ENCODE results near the gene C9orf85. TPM values are rescaled to one million over a fixed set of nuclear protein-coding genes. Genes with fewer than 3 reads are reported as not detected.

C9orf85 gene
- total RNA-seq, 1 donor from 2014 or later: 11.1 TPM

- Mint-ChIP-seq H3K4me3 (ENCODE audit: unreplicated experiment) (no peak overlapping the region), H3K27ac (ENCODE audit: unreplicated experiment) (no peak overlapping the region)
These were observed 34.6 kb upstream of the C9orf85 start for GRCh38 chr9:71876829-71877228.

GRCh38 chr9:71878327-71879274 is 32.8 kb upstream of the C9orf85 start:
- H3K36me3 Mint-ChIP-seq (ENCODE audit: unreplicated experiment): peaks cover 11% of the 10 kb centered on the region
- TF ChIP-seq CTCF (IDR thresholded peaks at IDR 0.05; ENCODE audit: partially characterized antibody, unreplicated experiment): no peak

More at GRCh38 chr9:71876829-71877228, 34.6 kb upstream of the C9orf85 start:
- Mint-ChIP-seq H3K4me1 (ENCODE audit: low read depth, unreplicated experiment) (peaks cover 4% of the 10 kb centered on the region), H3K9me3 (ENCODE audit: unreplicated experiment) (peaks cover 7% of the 10 kb centered on the region), H3K27me3 (ENCODE audit: unreplicated experiment) (no peaks in the 10 kb centered on the region), H3K36me3 (ENCODE audit: unreplicated experiment) (peaks cover 6% of the 10 kb centered on the region)
- DNase-seq: no peak
- TF ChIP-seq CTCF (IDR thresholded peaks at IDR 0.05; ENCODE audit: partially characterized antibody, unreplicated experiment): no peak

GRCh38 chr9:71879644-71880174 is 31.7 kb upstream of the C9orf85 start:
- no peak overlapping the region for H3K4me3 Mint-ChIP-seq (ENCODE audit: unreplicated experiment)
- H3K4me1 Mint-ChIP-seq (ENCODE audit: low read depth, unreplicated experiment): peaks cover 4% of the 10 kb centered on the region
- peaks cover 2% of the 10 kb centered on the region for H3K27me3 Mint-ChIP-seq (ENCODE audit: unreplicated experiment)
- peaks cover 22% of the 10 kb centered on the region for H3K36me3 Mint-ChIP-seq (ENCODE audit: unreplicated experiment)
- no peak for TF ChIP-seq CTCF (IDR thresholded peaks at IDR 0.05; ENCODE audit: partially characterized antibody, unreplicated experiment)
- no peak for DNase-seq
- peaks cover 9% of the 10 kb centered on the region for H3K9me3 Mint-ChIP-seq (ENCODE audit: unreplicated experiment)
- H3K27ac Mint-ChIP-seq (ENCODE audit: unreplicated experiment): no peak overlapping the region

More at GRCh38 chr9:71878327-71879274, 32.8 kb upstream of the C9orf85 start:
- no peak for DNase-seq
- Mint-ChIP-seq H3K4me3 (ENCODE audit: unreplicated experiment) (no peak overlapping the region), H3K4me1 (ENCODE audit: low read depth, unreplicated experiment) (peaks cover 4% of the 10 kb centered on the region), H3K27me3 (ENCODE audit: unreplicated experiment) (no peaks in the 10 kb centered on the region), H3K9me3 (ENCODE audit: unreplicated experiment) (peaks cover 9% of the 10 kb centered on the region), H3K27ac (ENCODE audit: unreplicated experiment) (no peak overlapping the region)

- Mint-ChIP-seq H3K27me3 (ENCODE audit: unreplicated experiment) (peaks cover 2% of the 10 kb centered on the region), H3K27ac (ENCODE audit: unreplicated experiment) (no peak overlapping the region), H3K4me1 (ENCODE audit: low read depth, unreplicated experiment) (peaks cover 2% of the 10 kb centered on the region), H3K4me3 (ENCODE audit: unreplicated experiment) (no peak overlapping the region), H3K36me3 (ENCODE audit: unreplicated experiment) (peaks cover 18% of the 10 kb centered on the region), H3K9me3 (ENCODE audit: unreplicated experiment) (peaks cover 1% of the 10 kb centered on the region)
- no peak for TF ChIP-seq CTCF (IDR thresholded peaks at IDR 0.05; ENCODE audit: partially characterized antibody, unreplicated experiment)
- DNase-seq: no peak
These were observed 27.4 kb upstream of the C9orf85 start for GRCh38 chr9:71884005-71884404.

- H3K27me3 Mint-ChIP-seq (ENCODE audit: unreplicated experiment): peaks cover 2% of the 10 kb centered on the region
- H3K27ac Mint-ChIP-seq (ENCODE audit: unreplicated experiment): no peak overlapping the region
- H3K9me3 Mint-ChIP-seq (ENCODE audit: unreplicated experiment): peaks cover 1% of the 10 kb centered on the region
- no peak for DNase-seq
- H3K4me3 Mint-ChIP-seq (ENCODE audit: unreplicated experiment): no peak overlapping the region
- peaks cover 18% of the 10 kb centered on the region for H3K36me3 Mint-ChIP-seq (ENCODE audit: unreplicated experiment)
- H3K4me1 Mint-ChIP-seq (ENCODE audit: low read depth, unreplicated experiment): peaks cover 4% of the 10 kb centered on the region
- no peak for TF ChIP-seq CTCF (IDR thresholded peaks at IDR 0.05; ENCODE audit: partially characterized antibody, unreplicated experiment)
These were observed 26.0 kb upstream of the C9orf85 start for GRCh38 chr9:71885467-71885866.
